ENCODE measurements around the gene LRP4.

The LRP4 gene

GRCh38 chr11:46889689-46890475, 28.5 kb downstream of the LRP4 start:
- no peak for DNase-seq

- DNase-seq: no peak
Measured at GRCh38 chr11:46889251-46889650, 29.1 kb downstream of the LRP4 start.

GRCh38 chr11:46888636-46889035, 29.7 kb downstream of the LRP4 start:
- DNase-seq: no peak

GRCh38 chr11:46886211-46886610, 32.1 kb downstream of the LRP4 start:
- DNase-seq: no peak

GRCh38 chr11:46879056-46879585, 39.2 kb downstream of the LRP4 start:
- DNase-seq: no peak

GRCh38 chr11:46877580-46877979, 40.8 kb downstream of the LRP4 start:
- DNase-seq: no peak

GRCh38 chr11:46876471-46876870, 41.9 kb downstream of the LRP4 start:
- DNase-seq: no peak

- DNase-seq: no peak
Measured at GRCh38 chr11:46874586-46874985, 43.8 kb downstream of the LRP4 start.

GRCh38 chr11:46868912-46869311, 49.4 kb downstream of the LRP4 start:
- DNase-seq: no peak

- no peak for DNase-seq
Measured at GRCh38 chr11:46865340-46865739, 53.0 kb downstream of the LRP4 start.

- no peak for DNase-seq
Measured at GRCh38 chr11:46860218-46860617, 58.1 kb downstream of the LRP4 start.

GRCh38 chr11:46858920-46859546, 59.3 kb downstream of the LRP4 start:
- no peak for DNase-seq

GRCh38 chr11:46857666-46858065, 60.7 kb downstream of the LRP4 start:
- no peak for DNase-seq

- no peak for DNase-seq
Measured at GRCh38 chr11:46856605-46857343, 61.6 kb downstream of the LRP4 start.

GRCh38 chr11:46855863-46856262, 62.5 kb downstream of the LRP4 start:
- DNase-seq: no peak

GRCh38 chr11:46855167-46855566, 63.2 kb downstream of the LRP4 start:
- DNase-seq: no peak

- DNase-seq: no peak
Measured at GRCh38 chr11:46850829-46851380, 67.4 kb downstream of the LRP4 start.

- no peak for DNase-seq
Measured at GRCh38 chr11:46849631-46850030, 68.7 kb downstream of the LRP4 start.

- DNase-seq: no peak
Measured at GRCh38 chr11:46846510-46846830, 71.9 kb downstream of the LRP4 start.

- no peak for DNase-seq
Measured at GRCh38 chr11:46845740-46846509, 72.4 kb downstream of the LRP4 start, which contains the start of gene CKAP5. CKAP5 (minus strand) TSS chr11:46846280; CDS start chr11:46821231, 25,049 bp downstream.

GRCh38 chr11:46845440-46845739, 73.0 kb downstream of the LRP4 start:
- no peak for DNase-seq

GRCh38 chr11:46840116-46840515, 78.2 kb downstream of the LRP4 start:
- no peak for DNase-seq

- DNase-seq: no peak
Measured at GRCh38 chr11:46838501-46838900, 79.8 kb downstream of the LRP4 start.

Data from SIG-M5 (cell line).